ENCODE data around the gene ARMH1.

The ARMH1 gene

DNA sequence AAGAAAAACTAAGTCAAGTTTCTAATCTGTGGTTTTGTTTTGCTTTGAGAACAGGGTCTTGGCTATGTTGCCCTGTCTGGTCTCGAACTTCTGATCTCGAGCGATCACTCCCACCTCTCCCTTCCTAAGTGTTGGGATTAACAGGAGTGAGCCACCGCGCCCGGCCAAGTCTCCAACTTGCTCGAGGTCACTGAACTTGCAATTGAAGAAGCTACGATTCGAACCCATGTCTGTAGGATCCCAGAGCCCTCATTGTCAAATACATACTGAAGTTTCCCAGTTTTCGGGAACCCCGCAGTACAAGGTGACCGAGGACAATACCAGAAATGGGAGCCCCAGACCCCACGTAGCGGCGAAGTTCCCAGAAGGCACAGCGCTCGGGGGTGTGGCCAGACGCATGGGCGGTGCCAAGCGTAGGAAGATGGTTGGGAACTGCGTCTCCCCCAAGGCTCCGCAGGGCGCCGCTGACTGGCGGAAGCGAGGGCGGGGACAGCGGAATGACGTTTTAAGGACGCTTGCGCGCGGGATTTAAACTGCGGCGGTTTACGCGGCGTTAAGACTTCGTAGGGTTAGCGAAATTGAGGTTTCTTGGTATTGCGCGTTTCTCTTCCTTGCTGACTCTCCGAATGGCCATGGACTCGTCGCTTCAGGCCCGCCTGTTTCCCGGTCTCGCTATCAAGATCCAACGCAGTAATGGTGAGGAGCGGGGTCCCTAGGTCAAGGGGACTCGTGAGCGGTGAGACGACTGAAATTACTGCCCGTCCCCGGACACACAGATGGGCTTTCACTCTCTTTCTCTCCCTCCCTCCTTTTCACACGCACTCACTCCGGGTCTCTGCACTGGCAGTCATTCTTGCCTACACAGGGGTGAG is 65.0 kb downstream of the ARMH1 start, which contains the start of gene KIF2C:
KIF2C (plus strand) TSS at position 531 of the 872 bp plus-strand sequence; CDS start at position 627, 96 bp downstream.
- peak within 1 kb of the TSS; percentile 83 for H3K27ac ChIP-seq
- ChIA-PET CTCF (interaction anchor here (0.7 to 1.4 kb wide), 2 partner anchors 10 to 818 kb away, joined by 3 to 4 read pairs; no protein-coding TSS in a partner anchor), POLR2A (ENCODE audit: low non-redundant PET) (interaction anchor here (0.6 to 0.7 kb wide), 2 partner anchors 20 to 36 kb away, joined by 3 to 4 read pairs; no protein-coding TSS in a partner anchor)
- DNase-seq (ENCODE audit: low spot score): peak; percentile 97
- TF ChIP-seq, protein P1, sequence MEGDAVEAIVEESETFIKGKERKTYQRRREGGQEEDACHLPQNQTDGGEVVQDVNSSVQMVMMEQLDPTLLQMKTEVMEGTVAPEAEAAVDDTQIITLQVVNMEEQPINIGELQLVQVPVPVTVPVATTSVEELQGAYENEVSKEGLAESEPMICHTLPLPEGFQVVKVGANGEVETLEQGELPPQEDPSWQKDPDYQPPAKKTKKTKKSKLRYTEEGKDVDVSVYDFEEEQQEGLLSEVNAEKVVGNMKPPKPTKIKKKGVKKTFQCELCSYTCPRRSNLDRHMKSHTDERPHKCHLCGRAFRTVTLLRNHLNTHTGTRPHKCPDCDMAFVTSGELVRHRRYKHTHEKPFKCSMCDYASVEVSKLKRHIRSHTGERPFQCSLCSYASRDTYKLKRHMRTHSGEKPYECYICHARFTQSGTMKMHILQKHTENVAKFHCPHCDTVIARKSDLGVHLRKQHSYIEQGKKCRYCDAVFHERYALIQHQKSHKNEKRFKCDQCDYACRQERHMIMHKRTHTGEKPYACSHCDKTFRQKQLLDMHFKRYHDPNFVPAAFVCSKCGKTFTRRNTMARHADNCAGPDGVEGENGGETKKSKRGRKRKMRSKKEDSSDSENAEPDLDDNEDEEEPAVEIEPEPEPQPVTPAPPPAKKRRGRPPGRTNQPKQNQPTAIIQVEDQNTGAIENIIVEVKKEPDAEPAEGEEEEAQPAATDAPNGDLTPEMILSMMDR (conservative IDR thresholded peaks at IDR 0.05; ENCODE audit: low read depth): no peak

DNA sequence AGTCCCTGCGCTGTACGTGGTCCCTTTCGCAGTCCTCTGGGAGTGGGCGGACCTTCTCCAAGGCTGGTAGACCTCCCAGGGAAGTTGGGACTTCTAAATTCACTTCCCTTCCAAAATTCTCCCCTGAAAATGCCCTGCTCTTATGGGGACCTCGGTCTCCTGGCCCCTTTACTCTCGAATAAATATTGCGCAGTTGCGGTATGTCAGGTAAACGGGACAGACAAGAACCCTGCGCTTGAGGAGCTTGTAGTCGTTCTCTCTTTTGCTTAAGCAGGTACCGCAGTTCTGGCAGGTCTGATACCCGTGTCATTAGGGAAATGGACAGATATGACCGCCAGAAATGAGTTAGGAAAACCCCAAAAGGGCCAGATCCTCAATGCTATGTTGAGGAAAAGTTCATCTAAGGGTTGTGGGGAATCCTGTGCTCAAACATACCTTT is 65.7 kb downstream of the ARMH1 start:
- H3K27ac ChIP-seq: peak overlapping the region; percentile 83
- DNase-seq (ENCODE audit: low spot score): peak; percentile 13
- POLR2A ChIA-PET (ENCODE audit: low non-redundant PET): interaction anchor here (0.6 kb wide), 1 partner anchor 35 kb away, joined by 3 read pairs; no protein-coding TSS in a partner anchor
- CTCF ChIA-PET: interaction anchor here (0.7 to 1.4 kb wide), 2 partner anchors 11 to 817 kb away, joined by 3 to 4 read pairs; no protein-coding TSS in a partner anchor
- TF ChIP-seq, protein P1 (conservative IDR thresholded peaks at IDR 0.05; ENCODE audit: low read depth): no peak

DNA sequence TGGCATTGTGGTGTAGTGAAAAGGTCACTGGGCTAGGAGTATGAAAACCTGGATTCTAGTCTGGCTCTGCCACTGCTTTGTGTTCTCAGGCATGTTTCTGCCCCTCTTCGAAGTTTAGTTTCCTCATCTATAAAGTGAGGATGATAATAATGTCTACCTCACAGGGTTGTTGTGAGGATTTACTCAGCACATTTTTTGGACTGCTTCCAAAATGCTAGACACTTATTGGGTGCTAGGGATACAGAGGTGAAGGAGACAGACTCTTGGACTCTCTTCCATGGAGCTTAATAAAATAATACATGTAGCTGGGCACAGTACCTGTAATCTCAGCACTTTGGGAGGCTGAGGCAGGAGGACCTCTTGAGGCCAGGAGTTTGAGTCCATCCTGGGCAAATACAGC is 68.7 kb downstream of the ARMH1 start:
- ChIA-PET CTCF (interaction anchor here (0.6 to 0.9 kb wide), 2 partner anchors 12 kb away, joined by 3 read pairs; partner anchors contain the start of gene RNU5D-1), POLR2A (ENCODE audit: low non-redundant PET) (no interaction called here)
- DNase-seq (ENCODE audit: low spot score): no peak
- TF ChIP-seq, protein P1 (conservative IDR thresholded peaks at IDR 0.05; ENCODE audit: low read depth): no peak
- peak overlapping the region; percentile 52 for H3K27ac ChIP-seq

DNA sequence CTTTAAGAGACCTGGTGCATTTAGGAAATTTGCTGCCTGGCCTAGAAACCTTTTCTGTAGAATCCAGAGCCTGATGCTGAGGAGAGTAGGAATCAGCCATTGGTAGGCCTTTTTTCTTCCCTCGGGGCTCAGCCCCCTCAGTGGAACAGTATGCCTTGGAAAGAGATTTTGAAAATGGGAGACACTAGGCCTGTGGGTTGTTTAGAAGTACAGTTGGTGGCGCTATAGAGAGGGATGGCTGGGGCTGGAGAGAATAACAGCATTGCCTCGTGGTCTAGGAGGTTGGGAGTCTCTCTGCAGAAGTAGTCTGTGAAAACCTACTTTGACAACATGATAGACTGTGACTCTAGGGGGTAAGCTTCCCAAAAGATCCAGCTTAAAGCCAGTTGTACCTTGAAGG is 73.4 kb downstream of the ARMH1 start:
- ChIA-PET POLR2A (ENCODE audit: low non-redundant PET) (no interaction called here), CTCF (interaction anchor here (0.6 to 0.7 kb wide), 2 partner anchors 109 to 1483 kb away, joined by 4 to 7 read pairs; no protein-coding TSS in a partner anchor)
- no peak overlapping the region for H3K27ac ChIP-seq
- no peak for DNase-seq (ENCODE audit: low spot score)
- TF ChIP-seq, protein P1 (conservative IDR thresholded peaks at IDR 0.05; ENCODE audit: low read depth): no peak

DNA sequence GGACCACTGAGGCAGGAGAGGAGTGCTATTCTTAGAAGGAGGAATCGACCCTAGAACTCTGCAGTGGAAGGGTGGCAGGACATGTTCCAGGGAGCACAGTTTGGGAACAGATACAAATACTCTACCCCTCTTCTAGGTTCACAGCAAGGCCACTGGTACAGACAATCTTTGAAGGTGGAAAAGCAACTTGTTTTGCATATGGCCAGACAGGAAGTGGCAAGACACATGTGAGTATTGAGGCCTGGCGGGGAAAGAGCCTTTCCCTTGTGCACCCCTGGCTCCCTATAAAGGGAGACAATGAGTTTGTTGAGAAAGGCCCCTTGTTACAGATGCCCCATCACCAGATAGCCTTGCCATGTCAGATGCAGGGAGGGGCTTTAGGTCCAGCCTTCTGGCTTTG is 82.9 kb downstream of the ARMH1 start:
- ChIA-PET POLR2A (ENCODE audit: low non-redundant PET) (no interaction called here), CTCF (no interaction called here)
- H3K27ac ChIP-seq: no peak overlapping the region
- no peak for DNase-seq (ENCODE audit: low spot score)
- TF ChIP-seq, protein P1 (conservative IDR thresholded peaks at IDR 0.05; ENCODE audit: low read depth): no peak

DNA sequence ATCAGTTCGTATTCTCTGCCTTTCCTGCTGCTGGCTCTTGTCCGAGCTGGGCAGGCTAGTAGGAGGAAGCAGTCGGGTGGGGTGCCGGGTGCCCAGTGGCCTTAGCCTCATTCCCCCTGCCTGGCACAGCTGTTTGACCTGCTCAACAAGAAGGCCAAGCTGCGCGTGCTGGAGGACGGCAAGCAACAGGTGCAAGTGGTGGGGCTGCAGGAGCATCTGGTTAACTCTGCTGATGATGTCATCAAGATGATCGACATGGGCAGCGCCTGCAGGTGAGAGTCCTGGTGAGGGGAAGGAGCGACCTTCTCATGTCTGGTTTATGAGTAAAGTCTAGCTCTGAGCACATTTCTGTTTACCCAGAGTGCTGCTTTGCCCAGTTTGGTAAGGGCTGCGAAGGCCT is 84.6 kb downstream of the ARMH1 start:
- TF ChIP-seq, protein P1 (conservative IDR thresholded peaks at IDR 0.05; ENCODE audit: low read depth): no peak
- no peak overlapping the region for H3K27ac ChIP-seq
- ChIA-PET POLR2A (ENCODE audit: low non-redundant PET) (no interaction called here), CTCF (interaction anchor here (0.6 to 0.7 kb wide), 2 partner anchors 28 to 1581 kb away, joined by 3 to 4 read pairs; partner anchors contain the start of gene RNU5D-1)
- no peak for DNase-seq (ENCODE audit: low spot score)

Data from RWPE1 (cell line).